B cell (primary cell): ENCODE measurements around the gene AKR7A2. TPM values are rescaled to one million over a fixed set of nuclear protein-coding genes. Genes with fewer than 3 reads are reported as not detected.

Experiments
- ATAC-seq: fragments of 200-7000 bp; cut with Tn5 transposase; one replicate; pipeline ENCODE4 v1.10.0; 2021; ENCODE audit warnings: low read depth, mild to moderate bottlenecking, moderate number of reproducible peaks, moderate library complexity
- CTCF ChIA-PET: fragments of 350-600 bp; sonication (Branson Sonifier 250); formaldehyde crosslinking; loops from one replicate; lab custom pipeline; 2021; ENCODE audit warnings: antibody characterized with exemption, inconsistent platforms; lab: Charles Lee
- POLR2A ChIA-PET: fragments of 350-600 bp; sonication (Branson Sonifier 250); formaldehyde crosslinking; loops from one replicate; lab custom pipeline; 2021; ENCODE audit warnings: antibody characterized with exemption; lab: Charles Lee
- DNase-seq: peaks from one replicate; pipeline ENCODE4 v3.0.0; 2013
- H2AFZ ChIP-seq: 2 replicates; pipeline ENCODE4 v1.6.1; 2012; ENCODE audit warnings: mild to moderate bottlenecking, low read depth, low read length; ENCODE audit not compliant: insufficient read depth, poor library complexity, severe bottlenecking
- H3K27ac ChIP-seq, 2 donors: 1 replicate in 1 of 2; 2 replicates in 1 of 2; pipeline ENCODE4 v1.5.1; 2012 to 2013; ENCODE audit warnings: low read length in 2 of 2, mild to moderate bottlenecking in 2 of 2, moderate library complexity in 1 of 2
- H3K27me3 ChIP-seq, 4 experiments: fragments of 200-600 bp in 1 of 4; sonication (generic) in 1 of 4; replicated peaks in 1 of 4; 1 replicate in 2 of 4; 2 replicates in 2 of 4; pipeline versions ENCODE4 v1.6.1 to v1.7.0; 2013 to 2016; ENCODE audit warnings: low read length in 3 of 4, mild to moderate bottlenecking in 2 of 4, mixed read lengths in 1 of 4, moderate library complexity in 1 of 4; ENCODE audit not compliant: insufficient read depth in 4 of 4, control insufficient read depth in 3 of 4; ENCODE audit errors: control extremely low read depth in 1 of 4
- H3K36me3 ChIP-seq, 2 experiments: replicated peaks in 1 of 2; 1 replicate in 1 of 2; 2 replicates in 1 of 2; pipeline versions ENCODE4 v1.6.1 to v1.7.1; 2013; ENCODE audit warnings: low read length in 1 of 2; ENCODE audit not compliant: insufficient read depth in 2 of 2, control insufficient read depth in 1 of 2; ENCODE audit errors: control extremely low read depth in 1 of 2, extremely low read depth in 1 of 2
- H3K4me1 ChIP-seq, 2 donors: fragments of 200-600 bp in 1 of 2; sonication (generic) in 1 of 2; 1 replicate in 1 of 2; 2 replicates in 1 of 2; pipeline versions ENCODE4 v1.5.1 to v1.6.1; 2013 to 2017; ENCODE audit warnings: low read length in 2 of 2; ENCODE audit not compliant: control insufficient read depth in 2 of 2, insufficient read depth in 2 of 2
- H3K4me2 ChIP-seq: replicated peaks from 2 replicates; pipeline ENCODE3; 2012; ENCODE audit warnings: mild to moderate bottlenecking, low read depth, low read length; ENCODE audit not compliant: poor library complexity, severe bottlenecking
- H3K4me3 ChIP-seq, 5 experiments: fragments of 200-600 bp in 1 of 5; sonication (generic) in 1 of 5; 1 replicate in 3 of 5; 2 replicates in 2 of 5; pipeline versions ENCODE4 v1.5.1 to v1.7.0; 2011 to 2016; ENCODE audit warnings: low read length in 4 of 5, mild to moderate bottlenecking in 4 of 5, low read depth in 2 of 5, control low read depth in 1 of 5, moderate library complexity in 1 of 5; ENCODE audit not compliant: insufficient read depth in 1 of 5; ENCODE audit errors: control extremely low read depth in 1 of 5, extremely low read depth in 1 of 5
- H3K79me2 ChIP-seq: fragments of 200-600 bp; sonication (generic); one replicate; pipeline ENCODE4 v1.6.0; 2016; ENCODE audit warnings: low read length; ENCODE audit not compliant: control insufficient read depth, insufficient read depth
- H3K9ac ChIP-seq: fragments of 200-600 bp; sonication (generic); 2 replicates; pipeline ENCODE4 v1.6.1; 2017; ENCODE audit warnings: mild to moderate bottlenecking, low read length, moderate library complexity
- H3K9me3 ChIP-seq, 3 donors: one replicate each; pipeline versions ENCODE4 v1.6.1 to v1.7.1; 2013; ENCODE audit warnings: low read length in 2 of 3; ENCODE audit not compliant: control insufficient read depth in 2 of 3, insufficient read depth in 1 of 3; ENCODE audit errors: control extremely low read depth in 1 of 3
- H4K20me1 ChIP-seq: 2 replicates; pipeline ENCODE4 v1.6.0; 2012; ENCODE audit warnings: mild to moderate bottlenecking, low read length; ENCODE audit not compliant: insufficient read depth, control insufficient read depth, poor library complexity, severe bottlenecking
- H3K27ac Mint-ChIP-seq: one replicate; pipeline ENCODE4 v1.8.0; 2021; ENCODE audit warnings: mixed read lengths
- H3K27me3 Mint-ChIP-seq: one replicate; pipeline ENCODE4 v1.8.0; 2021; ENCODE audit warnings: mixed read lengths
- H3K4me1 Mint-ChIP-seq: one replicate; pipeline ENCODE4 v1.8.0; 2021; ENCODE audit warnings: mixed read lengths
- H3K4me3 Mint-ChIP-seq: one replicate; pipeline ENCODE4 v1.8.0; 2021; ENCODE audit warnings: mixed read lengths
- H3K9me3 Mint-ChIP-seq: one replicate; pipeline ENCODE4 v1.8.0; 2022; ENCODE audit warnings: mixed read lengths; ENCODE audit not compliant: insufficient read depth
- EZH2 ChIP-seq: IDR thresholded peaks from 2 replicates; pipeline ENCODE4 v1.6.1; 2012; ENCODE audit warnings: borderline replicate concordance, low read depth, mild to moderate bottlenecking, moderate library complexity, low read length; ENCODE audit not compliant: insufficient read depth, poor library complexity, severe bottlenecking
- WGBS: methylation state at CpG from one replicate; pipeline ENCODE4 v1.1.5; 2013; ENCODE audit warnings: missing lambda C conversion rate; ENCODE audit not compliant: insufficient coverage; 5-methylcytosine and 5-hydroxymethylcytosine counted together
- intact Hi-C: fragments of 100-400 bp; cut with micrococcal nuclease; formaldehyde crosslinking; loops from one replicate; pipeline ENCODE4 v1.10.0; 2022
- polyA plus RNA-seq: library from polyadenylated mRNA; depleted of rRNA; stranded (reverse); fragments of >200 nt; gene quantifications from 2 replicates; pipeline ENCODE4 v1.2.3, GENCODE V29; 2012
- total RNA-seq, 2 donors: library from RNA; stranded (reverse); fragments of 120-200 nt in 1 of 2; gene quantifications; 1 replicate in 1 of 2; 2 replicates in 1 of 2; pipeline versions ENCODE4 v1.2.3 to v1.2.4, GENCODE V29; 2013 to 2022
- TF ChIP-seq, protein P1 (sequence below): fragments of 200-600 bp; IDR thresholded peaks from one replicate; pipeline ENCODE4 v1.8.0; 2022; ENCODE audit warnings: antibody characterized with exemption, mild to moderate bottlenecking

The AKR7A2 gene
- total and polyA plus RNA-seq, 2 donors (not counting 1 experiment from before 2014, with no cell fraction given) = 23.7 to 32.1 TPM

DNA sequence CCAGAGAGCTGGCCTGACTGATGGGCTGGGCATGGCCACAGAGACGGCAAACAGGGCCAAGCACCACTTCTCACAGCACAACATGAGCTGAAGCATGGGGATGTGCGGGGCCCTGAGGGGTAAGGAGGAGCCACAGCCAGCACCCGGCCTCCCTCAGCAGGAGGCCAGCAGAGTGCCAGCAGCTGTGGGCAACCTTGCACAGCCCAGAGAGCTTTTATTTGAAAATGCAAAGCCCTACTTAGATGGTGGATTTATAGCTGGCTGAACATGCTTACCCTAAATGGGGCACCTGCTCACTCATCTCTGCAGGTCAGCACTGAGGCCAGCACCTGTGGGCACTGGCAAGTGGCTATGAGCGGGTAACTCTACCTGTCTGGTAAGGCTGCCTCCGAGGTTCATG is 44.3 kb upstream of the AKR7A2 start:
- ChIA-PET CTCF (no interaction called here), POLR2A (no interaction called here)
- no peaks in the 10 kb centered on the region for H3K27me3 ChIP-seq
- peaks cover 26% of the 10 kb centered on the region for H3K79me2 ChIP-seq
- intact Hi-C loops = no loop called here
- no peak overlapping the region for H3K27ac Mint-ChIP-seq
- no peak for TF ChIP-seq EZH2
- TF ChIP-seq, protein P1, sequence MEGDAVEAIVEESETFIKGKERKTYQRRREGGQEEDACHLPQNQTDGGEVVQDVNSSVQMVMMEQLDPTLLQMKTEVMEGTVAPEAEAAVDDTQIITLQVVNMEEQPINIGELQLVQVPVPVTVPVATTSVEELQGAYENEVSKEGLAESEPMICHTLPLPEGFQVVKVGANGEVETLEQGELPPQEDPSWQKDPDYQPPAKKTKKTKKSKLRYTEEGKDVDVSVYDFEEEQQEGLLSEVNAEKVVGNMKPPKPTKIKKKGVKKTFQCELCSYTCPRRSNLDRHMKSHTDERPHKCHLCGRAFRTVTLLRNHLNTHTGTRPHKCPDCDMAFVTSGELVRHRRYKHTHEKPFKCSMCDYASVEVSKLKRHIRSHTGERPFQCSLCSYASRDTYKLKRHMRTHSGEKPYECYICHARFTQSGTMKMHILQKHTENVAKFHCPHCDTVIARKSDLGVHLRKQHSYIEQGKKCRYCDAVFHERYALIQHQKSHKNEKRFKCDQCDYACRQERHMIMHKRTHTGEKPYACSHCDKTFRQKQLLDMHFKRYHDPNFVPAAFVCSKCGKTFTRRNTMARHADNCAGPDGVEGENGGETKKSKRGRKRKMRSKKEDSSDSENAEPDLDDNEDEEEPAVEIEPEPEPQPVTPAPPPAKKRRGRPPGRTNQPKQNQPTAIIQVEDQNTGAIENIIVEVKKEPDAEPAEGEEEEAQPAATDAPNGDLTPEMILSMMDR = no peak
- H3K36me3 ChIP-seq = peaks cover 2 to 63% of the 10 kb centered on the region in 2 experiments
- WGBS = 100% methylated on average over 5 of the region's 5 CpGs
- DNase-seq (no peak), ATAC-seq (no peak)
- H3K4me1 Mint-ChIP-seq = peaks cover 9% of the 10 kb centered on the region
- no peaks in the 10 kb centered on the region for H3K27me3 Mint-ChIP-seq
- H3K9me3 ChIP-seq = no peaks in the 10 kb centered on the region
- H3K27ac ChIP-seq = no peak overlapping the region
- H4K20me1 ChIP-seq = peaks cover 54% of the 10 kb centered on the region
- H3K4me3 ChIP-seq = no peak overlapping the region
- H2AFZ ChIP-seq = no peak overlapping the region
- no peaks in the 10 kb centered on the region for H3K9me3 Mint-ChIP-seq
- no peak overlapping the region for H3K4me3 Mint-ChIP-seq
- no peak overlapping the region for H3K4me2 ChIP-seq
- no peaks in the 10 kb centered on the region for H3K4me1 ChIP-seq
- H3K9ac ChIP-seq = no peak overlapping the region

DNA sequence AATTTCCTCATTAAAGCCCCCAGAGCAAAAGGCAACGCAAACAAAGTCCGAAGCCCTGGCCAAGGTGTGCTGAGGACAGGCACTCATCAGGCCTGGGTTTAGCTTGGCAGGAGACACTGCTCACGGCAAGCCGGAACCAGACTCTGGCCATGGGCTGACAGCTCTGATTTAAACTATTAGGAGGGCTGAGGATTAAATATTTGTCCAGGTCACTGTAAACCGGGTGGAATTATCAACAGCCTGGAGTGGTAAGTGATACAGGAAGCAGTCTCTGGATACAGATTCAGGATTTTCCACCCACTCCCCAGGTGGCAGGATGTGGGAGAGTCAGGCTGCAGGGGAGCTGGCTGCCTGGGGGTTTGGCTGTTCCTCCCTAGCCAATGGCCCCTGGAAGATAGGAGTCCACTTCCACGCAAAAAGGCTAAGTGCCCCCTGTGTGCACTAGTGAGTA is 42.6 kb upstream of the AKR7A2 start:
- ChIA-PET CTCF (interaction anchor here (0.7 to 1.1 kb wide), 4 partner anchors 10 to 228 kb away, joined by 3 to 4 read pairs (median 4); no protein-coding TSS in a partner anchor), POLR2A (interaction anchor here (0.6 kb wide), 1 partner anchor 291 kb away, joined by 4 read pairs; no protein-coding TSS in a partner anchor)

More for the DNA sequence above, 42.6 kb upstream of the AKR7A2 start:
- WGBS = 97% methylated on average over 6 of the region's 6 CpGs
- no peak for DNase-seq
- H3K27ac Mint-ChIP-seq = no peak overlapping the region
- H3K4me3 Mint-ChIP-seq = no peak overlapping the region
- Histone ChIP-seq H3K36me3 (peaks cover 2 to 71% of the 10 kb centered on the region in 2 experiments), H3K4me2 (no peak overlapping the region), H3K9me3 (no peaks in the 10 kb centered on the region), H3K79me2 (peaks cover 10% of the 10 kb centered on the region), H3K27me3 (no peaks in the 10 kb centered on the region), H3K9ac (no peak overlapping the region), H3K4me1 (no peaks in the 10 kb centered on the region), H3K4me3 (no peak overlapping the region), H4K20me1 (peaks cover 37% of the 10 kb centered on the region), H3K27ac (no peak overlapping the region), H2AFZ (no peak overlapping the region)
- ATAC-seq = no peak
- TF ChIP-seq, protein P1 = no peak
- TF ChIP-seq EZH2 = no peak
- no peaks in the 10 kb centered on the region for H3K27me3 Mint-ChIP-seq
- no peaks in the 10 kb centered on the region for H3K9me3 Mint-ChIP-seq
- intact Hi-C loops = no loop called here
- H3K4me1 Mint-ChIP-seq = no peaks in the 10 kb centered on the region
